SHP77 (cell line): Measurements from ENCODE around the gene GHRL.

Experiments used
- DNase-seq, 2 experiments: peaks; one replicate each; lab custom pipeline; 2025; lab: John Stamatoyannopoulos, UW

GHRL gene

DNA sequence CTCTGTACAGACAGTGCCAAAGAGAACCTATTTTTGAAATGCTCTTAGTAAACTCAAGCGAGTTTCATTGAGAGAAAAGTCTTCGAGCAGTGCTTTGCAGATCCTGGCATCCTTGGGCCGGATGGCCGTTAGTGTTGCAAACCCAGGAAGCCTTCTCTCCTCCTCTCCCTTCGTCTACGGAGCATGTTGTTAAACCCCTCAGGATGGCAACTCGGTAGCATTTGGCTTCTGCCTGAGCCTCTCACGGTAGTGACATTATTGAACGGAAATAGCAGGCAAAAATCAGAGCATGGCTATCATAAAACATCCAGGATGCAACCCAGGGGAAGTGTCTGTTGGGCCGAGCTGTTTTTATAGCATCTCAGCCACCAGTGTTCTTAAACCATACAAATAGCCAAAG is 34.8 kb upstream of the GHRL start:
- DNase-seq: no peak

- no peak for DNase-seq
These were observed 29.6 kb upstream of the GHRL start for GRCh38 chr3:10322352-10322710.

DNA sequence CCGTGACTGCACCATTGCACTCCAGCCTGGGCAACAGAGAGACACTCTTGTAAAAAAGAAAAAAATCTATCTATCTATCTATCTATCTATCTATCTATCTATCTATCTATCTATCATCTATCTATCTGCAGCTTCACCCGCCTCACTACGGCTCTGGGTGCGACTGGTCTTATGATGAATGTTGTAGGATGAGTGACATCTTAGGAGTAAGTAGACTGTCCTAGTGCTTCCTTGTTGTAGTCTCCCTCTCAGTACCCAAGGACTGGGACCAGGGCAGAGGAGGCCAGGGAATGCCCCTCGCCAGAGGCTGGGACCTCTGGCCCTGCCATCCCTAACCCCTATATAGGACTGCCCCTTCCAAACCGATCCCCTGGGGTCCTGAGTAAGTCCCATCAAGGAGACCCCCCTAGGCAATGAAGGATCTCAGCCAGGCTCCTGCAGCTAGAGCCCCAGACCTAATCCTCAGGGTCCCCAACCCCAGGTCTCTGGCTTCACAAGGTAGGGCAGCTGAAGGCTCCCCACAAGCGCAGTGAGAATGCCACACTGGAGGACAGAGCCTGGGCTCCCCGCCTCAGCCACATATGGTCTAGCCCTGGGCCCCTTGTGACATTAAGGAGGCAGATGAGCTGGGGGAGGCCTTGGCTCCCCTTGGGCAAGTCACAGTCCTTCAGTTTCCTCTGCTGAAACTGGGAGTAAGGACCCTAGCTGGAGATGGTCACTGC is 29.0 kb upstream of the GHRL start:
- no peak for DNase-seq

GRCh38 chr3:10320320-10320677 is 27.6 kb upstream of the GHRL start:
- no peak for DNase-seq

DNA sequence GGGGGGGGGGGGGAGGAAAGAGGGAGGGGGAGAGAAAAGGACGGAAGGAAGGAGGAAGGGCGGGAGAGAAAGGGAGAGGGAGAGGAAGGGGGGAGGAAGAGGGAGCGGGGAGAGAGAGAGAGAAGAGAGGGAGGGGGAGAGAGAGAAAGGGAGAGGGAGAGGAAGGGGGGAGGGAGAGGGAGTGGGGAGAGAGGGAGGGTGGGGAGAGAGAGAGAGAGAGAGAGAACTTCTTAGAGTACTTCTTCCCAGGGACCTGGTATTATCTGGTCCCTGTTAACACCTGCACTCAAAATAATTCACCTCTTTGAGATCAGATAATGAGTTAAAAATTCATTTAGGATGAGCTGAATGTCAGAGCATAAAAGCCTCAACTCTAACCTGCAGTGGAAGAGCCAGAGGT is 27.1 kb upstream of the GHRL start:
- DNase-seq: no peak

DNA sequence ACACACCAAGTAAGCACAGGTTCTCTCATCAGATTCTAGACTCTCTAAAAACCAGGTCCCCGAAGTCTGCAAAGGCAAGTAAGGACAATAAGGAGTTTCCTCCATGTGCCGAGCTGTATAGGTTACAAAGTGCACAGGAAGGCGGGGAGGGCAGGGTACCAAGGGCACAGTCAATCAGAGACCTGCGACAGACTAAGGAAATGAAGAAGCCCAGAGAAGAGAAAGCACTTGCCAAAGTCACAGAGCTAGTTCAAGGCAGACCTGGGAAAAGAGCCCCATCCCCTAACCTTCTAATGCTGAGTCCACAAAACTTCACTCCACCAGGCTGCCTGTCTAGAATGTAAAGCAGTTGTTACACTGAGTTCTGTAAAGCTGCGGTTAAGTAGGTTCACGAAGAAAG is 26.5 kb upstream of the GHRL start:
- DNase-seq: no peak

- DNase-seq: no peak
These were observed 25.2 kb upstream of the GHRL start for GRCh38 chr3:10317961-10318350.

DNA sequence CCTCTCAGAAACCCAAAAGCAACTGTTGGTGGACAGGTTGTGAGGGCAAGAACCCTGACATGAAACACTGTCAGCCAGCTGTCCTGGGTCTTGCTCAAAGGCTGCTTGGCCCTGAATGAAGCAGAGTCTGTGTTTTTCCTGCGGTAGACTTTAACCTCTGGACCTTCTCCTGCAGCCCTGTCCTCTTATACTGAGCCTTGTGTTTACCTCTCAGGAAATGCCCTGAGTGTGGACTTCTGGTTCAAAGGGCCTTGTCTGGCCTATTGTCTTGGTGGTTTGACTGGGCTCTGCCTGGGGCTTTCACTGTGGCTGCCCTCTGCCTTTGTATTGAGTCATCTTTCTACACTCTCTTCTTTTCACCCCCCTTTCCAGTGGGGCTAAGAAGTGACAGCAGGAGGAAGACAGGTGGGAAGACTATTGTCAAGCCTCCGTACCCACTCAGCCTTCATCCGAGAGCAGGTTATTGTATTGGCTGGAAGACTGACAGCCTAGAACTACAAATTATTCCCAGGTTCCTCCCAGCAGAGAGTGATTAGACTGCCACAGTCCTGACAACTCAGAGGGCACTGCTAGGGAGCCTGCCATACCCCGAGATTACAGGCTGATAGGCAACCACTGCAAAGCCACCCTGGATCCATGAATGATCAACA is 24.7 kb upstream of the GHRL start:
- DNase-seq: no peak

GRCh38 chr3:10315771-10316344 is 23.1 kb upstream of the GHRL start:
- DNase-seq: no peak

DNA sequence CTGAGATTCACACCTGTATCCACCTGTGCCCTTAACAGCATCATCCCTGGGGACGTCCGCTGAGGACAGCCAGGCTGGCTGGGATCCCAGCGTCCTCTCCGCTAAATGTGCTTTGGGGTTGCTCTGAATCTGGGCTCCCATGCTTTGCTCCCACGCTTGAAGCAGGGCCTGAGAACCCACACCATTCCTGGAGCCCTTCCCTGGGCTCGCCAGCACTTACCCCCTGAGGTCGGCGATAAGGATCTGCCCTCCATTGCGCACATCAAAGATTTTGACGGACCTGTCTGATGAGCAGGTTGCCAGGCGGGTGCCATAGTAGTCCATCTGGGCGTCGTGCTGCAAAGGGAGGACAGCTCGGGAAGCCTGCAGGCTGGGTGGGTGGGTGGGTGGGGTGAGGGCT is 22.4 kb upstream of the GHRL start:
- DNase-seq: no peak

DNA sequence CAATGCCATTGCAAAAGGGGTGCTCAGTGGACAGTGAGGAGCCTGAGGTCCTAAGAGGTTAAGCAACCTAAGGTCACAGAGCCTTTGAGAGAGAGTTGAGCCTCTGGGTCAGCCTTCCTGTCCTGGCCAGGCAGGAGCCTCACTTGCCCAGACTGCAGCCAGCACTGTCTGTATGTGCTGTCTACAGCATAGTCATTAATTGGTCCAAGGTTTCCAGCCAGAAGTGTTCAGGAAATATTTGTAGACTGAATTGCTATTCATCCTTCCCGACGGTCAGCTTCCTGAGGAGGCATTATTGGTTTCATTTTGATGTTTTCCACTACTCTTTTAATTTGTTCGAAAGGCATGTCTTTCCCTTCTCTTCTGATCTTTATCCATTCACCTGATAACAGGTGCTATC is 20.1 kb upstream of the GHRL start:
- DNase-seq: no peak

DNA sequence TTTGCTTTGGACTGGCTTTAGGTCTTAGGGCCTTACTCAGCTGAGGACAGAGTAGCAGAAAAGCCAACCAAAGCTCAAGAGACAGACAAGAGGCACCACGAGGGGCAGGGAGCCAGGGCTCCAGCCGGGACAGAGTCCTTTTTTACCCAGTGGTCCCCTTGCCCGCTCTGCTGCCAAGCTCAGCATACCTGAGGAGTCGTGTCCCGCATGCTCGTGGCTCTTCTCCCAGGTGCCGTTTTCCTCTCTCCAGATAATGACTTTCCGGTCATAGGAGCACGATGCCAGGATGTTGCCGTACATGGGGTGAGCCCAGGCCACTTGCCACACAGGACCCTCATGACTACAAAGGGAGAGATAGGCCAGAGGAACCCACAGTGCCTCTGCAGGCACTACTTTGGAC is 19.6 kb upstream of the GHRL start:
- DNase-seq: no peak

DNA sequence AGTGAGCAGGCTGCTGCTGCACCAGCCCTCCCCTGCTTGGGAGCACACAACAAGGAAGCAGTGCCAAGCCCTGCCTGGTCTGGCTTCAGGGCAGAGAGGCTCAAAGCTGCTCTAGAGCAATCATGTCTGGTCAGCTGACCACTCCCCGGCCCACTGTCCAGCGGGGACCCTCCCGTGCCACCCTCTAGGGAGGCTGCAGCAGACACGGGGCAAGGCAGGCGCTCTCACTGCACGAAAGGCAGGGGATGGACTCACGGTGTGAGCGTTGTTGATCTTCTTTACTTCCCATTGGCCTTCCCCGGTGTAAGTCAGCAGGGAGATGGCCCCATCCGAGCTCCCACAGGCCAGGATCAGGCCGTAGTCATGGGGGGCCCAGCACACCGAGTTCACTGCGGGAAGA is 19.0 kb upstream of the GHRL start:
- no peak for DNase-seq

DNA sequence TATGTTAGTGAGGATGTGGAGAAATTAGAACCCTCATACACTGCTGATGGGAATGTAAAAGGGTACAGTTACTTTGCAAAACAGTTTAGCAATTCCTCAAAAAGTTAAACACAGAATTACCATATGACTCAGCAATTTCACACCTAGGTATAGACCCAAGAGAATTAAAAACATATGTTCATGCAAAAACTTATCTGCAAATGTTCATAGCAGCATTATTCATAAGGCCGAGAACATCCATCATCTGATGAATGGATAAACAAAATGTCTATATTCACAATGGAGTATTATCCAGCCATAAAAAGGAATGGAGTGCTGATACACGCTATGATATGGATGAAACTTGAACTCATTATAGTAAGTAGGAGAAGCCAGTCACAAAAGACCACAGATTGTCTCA is 17.8 kb upstream of the GHRL start:
- no peak for DNase-seq

DNA sequence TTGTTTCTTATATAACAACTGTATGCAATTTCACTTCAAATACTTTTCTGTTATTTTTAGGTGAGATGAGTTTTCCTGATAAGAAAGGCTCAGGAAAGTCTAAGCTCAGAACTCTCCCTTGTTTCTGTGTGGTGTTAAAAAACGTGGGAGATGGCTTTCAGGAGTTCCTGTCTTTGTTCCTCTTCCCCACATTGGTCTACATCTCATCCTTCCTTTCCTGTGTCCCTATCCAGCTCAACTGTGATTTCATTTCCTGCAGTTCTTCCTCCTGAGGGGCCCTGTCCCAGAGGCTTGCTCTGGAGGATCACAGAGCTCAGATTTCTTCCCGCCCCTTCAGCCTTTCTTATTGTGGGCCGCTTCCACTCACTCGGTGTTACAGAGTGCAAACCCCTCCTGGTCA is 17.0 kb upstream of the GHRL start:
- DNase-seq: no peak

DNA sequence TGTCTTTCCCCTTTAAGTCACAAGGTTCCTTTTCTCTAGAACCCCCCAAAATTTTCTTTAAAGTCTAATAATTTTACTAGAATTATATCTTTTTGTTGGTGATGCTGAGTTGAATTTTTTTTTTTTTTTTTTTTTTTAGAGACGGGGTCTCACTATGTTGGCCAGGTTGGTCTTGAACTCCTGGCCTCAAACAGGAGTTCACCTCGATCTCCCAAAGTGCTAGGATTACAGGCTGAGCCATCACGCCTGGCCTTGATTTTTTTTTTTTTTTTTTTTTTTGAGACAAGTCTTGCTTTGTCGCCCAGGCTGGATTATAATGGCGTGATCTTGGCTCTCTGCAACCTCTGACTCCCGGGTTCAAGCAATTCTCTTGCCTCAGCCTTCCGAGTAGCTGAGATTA is 15.9 kb upstream of the GHRL start:
- DNase-seq: no peak

GRCh38 chr3:10306156-10306555 is 13.4 kb upstream of the GHRL start:
- no peak for DNase-seq

DNA sequence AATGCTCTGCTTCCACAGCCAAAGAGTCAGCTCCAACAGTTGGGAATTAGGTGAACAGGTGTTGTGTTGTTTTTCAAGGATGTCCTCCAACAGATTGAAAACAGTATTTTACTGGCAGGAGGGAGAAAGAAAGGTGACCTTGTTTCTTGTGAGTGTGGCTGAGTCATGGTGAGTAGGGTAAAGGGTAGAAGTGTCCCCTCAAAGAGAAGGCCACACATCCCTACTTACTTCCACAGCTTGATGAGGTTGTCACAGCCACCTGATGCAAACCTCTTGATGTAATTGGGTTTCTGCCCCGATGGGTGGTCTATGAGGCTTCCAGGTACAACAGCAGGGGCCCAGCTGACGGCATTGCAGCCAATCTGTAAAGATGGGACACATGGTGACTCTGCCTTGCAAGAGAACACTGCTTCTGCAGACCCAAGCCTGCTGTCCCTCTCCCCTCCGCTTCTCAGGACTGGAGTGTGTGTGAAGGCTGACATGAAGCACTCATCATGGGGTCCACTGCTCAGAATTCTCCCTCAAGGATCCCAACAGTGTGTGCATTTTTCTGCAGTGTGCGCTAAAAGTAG is 12.7 kb upstream of the GHRL start:
- no peak for DNase-seq

GRCh38 chr3:10304905-10305304 is 12.2 kb upstream of the GHRL start:
- no peak for DNase-seq

DNA sequence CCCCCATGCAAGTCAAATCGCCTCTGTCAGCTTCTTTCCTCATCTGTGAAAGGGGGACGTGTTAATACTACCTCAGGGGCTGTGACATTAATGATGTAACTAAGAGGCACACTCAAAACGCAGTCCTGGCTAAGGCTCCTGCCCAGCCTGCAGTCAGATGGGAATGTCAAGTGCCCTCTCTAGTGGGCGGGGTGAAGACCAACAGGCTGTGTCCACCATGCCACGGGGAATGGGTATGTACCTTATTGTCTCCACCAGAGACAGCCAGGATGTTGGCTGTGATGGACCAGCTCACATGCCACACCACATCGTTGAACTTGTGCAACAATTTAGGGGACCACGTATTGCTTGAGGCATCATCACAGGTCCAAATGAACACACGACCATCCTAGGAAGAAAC is 11.0 kb upstream of the GHRL start:
- no peak for DNase-seq

DNA sequence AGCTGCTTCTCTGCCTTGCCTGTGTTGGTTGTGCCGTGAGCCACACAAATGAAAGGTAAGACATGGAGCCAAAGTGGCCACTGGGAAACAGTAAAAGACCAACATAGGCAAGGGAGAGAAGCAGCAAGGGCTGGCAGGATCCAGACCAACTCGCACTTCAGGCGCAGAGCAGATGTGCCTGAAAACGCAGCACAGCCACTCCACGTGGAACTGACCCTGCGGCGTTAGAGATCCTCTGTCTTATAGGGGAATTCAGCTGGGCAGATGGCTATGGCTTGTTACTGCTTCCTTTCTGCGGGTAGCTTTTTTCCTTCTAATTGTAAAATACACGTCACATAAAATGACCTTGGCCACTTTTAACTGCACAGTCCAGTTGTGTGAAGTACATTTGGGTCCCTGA is 10.4 kb upstream of the GHRL start:
- no peak for DNase-seq

GRCh38 chr3:10300087-10300486 is 7.3 kb upstream of the GHRL start:
- no peak for DNase-seq

- DNase-seq: no peak
These were observed 6.9 kb upstream of the GHRL start for GRCh38 chr3:10299679-10300078.

GRCh38 chr3:10299175-10299574 is 6.4 kb upstream of the GHRL start:
- no peak for DNase-seq
